Measurements from ENCODE around the gene XYLT1.

GRCh38 chr16:17491140-17491662, 20.4 kb upstream of the XYLT1 start:
- no peak for TF ChIP-seq EZH2 (IDR thresholded peaks at IDR 0.05; ENCODE audit: insufficient read depth, poor library complexity, severe bottlenecking)
- TF ChIP-seq EZH2phosphoT487 (IDR thresholded peaks at IDR 0.05; ENCODE audit: insufficient read depth, low read depth), result no peak
